Hypothalamus (tissue), 51 donors: Measurements from ENCODE around the gene AKNA.
"Not testable (repeated sequence)": the region's sequence is repeated elsewhere in the genome, so short reads cannot be mapped to it uniquely, and the experiment has no call there.

Experiments
- DNase-seq, 51 donors: peaks; one replicate each; lab custom pipeline; 2025; lab: John Stamatoyannopoulos, UW

Gene AKNA

DNA sequence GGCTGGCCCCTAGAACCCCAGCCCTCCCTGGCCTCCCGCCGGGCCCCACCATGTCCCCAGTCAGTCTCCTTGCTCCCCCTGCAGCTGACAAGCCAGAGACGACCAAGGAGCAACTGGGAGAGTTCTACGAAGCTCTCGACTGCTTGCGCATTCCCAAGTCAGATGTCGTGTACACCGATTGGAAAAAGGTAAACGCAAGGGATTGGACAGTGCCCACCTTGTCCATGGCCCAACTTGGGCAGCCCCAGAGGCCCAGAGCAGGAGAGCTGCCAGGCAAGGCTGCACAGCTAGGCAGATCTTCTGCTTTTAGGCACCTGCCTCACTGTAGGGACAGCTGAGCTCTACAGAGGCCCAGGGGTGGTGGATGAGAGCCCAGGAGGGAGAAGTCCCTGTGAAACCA lies 62.8 kb downstream of the AKNA start:
- not testable (repeated sequence) for DNase-seq

DNA sequence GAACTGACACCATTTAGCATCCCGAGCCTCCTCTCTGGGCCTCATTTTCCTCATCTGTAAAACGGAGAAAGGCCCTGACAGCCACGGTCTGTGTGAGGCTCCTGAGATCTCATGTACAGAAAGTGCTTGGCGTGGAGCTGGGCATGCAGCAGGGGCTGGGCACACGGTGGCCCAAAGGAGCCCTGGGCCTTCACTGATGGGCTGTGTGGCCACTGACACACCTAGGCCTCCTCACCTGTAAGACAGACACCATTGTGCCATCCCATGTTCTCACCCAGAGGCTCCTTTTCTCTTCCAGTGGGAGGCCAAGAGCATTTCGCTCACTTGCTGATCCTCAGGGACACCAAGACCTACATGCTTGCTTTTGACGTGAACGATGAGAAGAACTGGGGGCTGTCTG lies 63.3 kb downstream of the AKNA start:
- DNase-seq, result peak in 1 of 51 donors; percentile 16

DNA sequence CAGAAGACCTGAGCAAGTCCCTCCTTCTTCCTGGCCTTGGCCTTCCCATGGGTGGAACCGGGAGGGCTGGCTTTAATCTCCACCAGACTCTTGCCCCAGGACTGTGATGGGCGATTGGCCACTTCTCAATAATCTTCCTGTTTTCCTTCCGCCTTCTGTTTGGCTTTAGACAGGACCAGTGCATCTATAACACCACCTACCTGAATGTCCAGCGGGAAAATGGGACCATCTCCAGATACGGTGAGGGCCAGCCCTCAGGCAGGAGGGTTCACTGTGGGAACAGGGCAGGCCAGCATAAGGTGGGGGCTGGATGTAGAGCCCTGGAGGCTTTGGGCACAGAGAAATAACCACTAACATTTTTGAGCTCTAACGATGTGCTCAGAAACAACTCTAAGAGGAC lies 63.9 kb downstream of the AKNA start:
- not testable (repeated sequence) for DNase-seq

DNA sequence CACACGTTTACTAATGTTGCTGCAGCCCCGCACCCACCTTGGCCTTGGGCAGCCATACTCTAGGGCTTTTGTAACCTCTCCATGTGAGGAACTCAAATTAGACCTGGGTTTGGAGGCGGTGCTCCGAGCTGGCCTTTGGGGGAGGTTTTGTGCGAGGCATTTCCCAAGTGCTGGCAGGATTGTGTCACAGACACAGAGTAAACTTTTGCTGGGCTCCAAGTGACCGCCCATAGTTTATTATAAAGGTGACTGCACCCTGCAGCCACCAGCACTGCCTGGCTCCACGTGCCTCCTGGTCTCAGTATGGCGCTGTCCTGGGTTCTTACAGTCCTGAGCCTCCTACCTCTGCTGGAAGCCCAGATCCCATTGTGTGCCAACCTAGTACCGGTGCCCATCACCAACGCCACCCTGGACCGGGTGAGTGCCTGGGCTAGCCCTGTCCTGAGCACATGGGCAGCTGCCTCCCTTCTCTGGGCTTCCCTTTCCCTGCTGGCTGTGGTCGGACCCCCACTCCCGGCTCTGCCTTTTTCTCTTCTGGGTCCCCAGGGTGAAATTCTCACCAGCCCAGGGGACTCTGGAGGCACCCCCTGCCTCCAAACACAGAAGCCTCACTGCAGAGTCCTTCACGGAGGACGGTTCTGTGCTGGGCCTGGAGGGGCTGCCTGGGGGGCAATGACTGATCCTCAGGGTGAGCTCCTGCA lies 64.8 kb downstream of the AKNA start, which contains the start of gene ORM1:
TSS of gene ORM1 (plus strand) at position 268 of the 701 bp plus-strand sequence. CDS start at position 304, 36 bp downstream.
- not testable (repeated sequence) for DNase-seq

DNA sequence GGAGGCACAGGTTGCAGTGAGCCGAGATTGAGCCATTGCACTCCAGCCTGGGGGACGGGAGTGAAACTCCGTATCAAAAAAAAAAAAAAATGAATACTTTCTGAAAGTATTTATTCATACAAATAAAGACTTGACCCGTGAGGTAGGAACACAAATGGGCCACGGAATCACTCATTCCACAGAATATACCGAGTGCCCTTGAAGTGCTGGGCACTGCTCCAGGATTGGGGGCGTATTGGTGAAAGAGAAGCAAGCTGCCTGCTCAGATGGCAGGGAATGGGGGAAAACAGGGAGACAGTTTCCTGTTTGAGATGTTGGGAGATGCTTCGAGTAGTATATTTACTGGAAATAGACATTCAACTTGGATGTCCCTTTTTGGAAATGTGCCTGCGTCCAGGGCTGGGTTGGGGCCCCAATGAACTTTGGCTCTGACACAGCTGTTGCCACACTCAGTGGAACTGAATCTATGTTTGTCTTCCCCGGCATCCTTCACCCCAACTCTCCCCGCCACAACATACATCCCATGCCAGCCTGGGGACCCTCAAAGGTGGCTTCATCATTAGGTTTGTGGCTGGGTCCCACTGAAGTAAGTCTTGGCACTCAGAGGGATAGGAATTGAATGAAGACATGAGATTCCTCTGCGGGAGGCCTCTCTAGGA lies 65.5 kb downstream of the AKNA start:
- not testable (repeated sequence) for DNase-seq

DNA sequence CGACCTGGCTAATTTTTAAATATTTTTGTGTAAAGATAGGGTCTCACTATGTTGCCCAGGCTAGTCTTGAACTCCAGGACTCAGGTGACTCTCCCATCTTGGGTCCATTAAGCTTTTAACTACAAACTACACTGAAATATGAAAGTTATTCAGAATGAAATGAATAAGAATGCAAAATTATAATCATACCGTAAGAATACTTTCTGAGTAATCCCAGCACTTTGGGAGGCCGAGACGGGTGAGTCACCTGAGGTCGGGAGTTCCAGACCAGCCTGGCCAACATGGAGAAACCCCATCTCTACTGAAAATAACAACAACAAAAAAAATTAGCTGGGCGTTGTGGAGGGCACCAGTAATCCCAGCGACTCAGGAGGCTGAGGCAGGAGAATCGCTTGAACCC lies 66.0 kb downstream of the AKNA start:
- no peak for DNase-seq

DNA sequence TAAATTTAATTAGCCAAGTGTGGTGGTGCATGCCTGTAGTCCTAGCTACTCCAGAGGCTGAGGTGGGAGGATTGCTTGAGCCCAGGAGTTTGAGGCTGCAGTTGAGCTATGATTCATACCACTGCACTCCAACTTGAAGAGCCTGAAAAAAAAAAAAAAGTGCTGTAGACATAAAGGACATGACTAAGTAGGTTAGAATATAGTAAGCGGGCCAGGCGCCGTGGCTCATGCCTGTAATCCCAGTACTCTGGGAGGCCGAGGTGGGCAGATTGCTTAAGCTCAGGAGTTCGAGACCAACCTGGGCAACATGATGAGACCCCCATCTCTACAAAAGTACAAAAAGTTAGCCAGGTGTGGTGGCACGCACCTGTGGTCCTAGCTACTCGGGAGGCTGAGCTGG lies 67.1 kb downstream of the AKNA start:
- DNase-seq, result not testable (repeated sequence)

DNA sequence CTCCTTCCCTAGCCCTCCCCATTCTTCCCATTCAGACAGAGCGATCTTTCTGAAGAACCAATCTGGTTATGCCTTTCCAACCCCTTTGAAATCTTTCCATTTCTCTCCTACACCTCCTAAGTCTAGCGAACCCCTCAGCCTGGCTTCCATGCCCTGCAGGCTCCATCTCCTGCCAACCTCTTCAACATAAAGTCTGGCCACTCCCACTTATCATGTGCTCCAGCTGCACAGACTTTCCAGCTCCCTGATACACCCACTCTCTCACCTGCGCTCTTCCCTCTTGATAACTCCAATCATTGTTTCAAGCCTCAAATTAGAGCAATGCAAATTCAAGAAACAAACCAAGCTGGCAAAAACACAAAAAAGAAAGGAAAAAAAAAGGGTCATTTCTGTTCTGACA lies 68.6 kb downstream of the AKNA start:
- no peak for DNase-seq

DNA sequence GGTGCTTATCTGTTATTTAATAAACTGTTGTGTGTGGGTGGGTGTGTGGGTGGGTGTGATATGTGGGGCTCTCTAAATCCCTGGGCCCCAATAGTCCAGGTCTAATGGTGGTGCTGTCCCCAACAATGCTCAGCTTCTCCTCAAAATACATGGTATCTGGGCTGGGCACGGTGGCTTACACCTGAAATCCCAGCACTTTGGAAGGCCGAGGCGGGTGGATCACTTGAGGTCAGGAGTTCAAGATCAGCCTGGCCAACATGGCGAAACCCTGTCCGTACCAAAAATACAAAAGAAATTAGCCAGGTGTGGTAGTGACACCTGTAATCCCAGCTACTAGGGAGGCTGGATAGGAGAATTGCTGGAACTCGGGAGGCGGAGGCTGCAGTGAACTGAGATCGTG lies 69.4 kb downstream of the AKNA start:
- no peak for DNase-seq

DNA sequence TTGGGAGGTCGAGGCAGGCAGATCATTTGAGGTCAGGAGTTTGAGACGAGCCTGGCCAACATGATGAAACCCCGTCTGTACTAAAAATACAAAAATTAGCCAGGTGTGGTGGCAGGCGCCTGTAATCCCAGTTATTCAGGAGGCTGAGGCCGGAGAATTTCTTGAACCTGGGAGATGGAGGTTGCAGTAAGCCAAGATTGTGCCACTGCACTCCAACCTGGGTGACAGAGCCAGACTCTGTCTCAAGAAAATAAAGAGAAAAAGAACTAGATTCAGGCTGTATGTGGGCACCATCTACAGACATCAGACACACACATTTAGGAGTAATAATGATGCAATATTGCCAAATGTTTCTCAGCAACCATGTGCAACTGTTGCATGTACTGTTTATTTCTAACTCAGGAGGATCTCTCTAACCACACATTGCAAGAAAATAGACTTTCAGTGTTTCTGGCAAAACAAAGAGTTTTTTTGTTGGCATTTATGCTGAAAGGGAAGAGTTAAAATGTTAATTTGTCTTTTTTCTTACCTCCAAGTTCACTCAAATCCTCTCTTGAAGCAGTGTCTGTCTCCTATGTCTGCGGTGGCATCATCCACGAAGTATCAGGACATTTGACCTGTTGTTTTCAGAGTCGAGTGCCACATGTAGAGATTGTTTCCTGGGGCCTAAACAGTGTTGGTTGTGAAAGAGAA lies 70.0 kb downstream of the AKNA start:
- no peak for DNase-seq

DNA sequence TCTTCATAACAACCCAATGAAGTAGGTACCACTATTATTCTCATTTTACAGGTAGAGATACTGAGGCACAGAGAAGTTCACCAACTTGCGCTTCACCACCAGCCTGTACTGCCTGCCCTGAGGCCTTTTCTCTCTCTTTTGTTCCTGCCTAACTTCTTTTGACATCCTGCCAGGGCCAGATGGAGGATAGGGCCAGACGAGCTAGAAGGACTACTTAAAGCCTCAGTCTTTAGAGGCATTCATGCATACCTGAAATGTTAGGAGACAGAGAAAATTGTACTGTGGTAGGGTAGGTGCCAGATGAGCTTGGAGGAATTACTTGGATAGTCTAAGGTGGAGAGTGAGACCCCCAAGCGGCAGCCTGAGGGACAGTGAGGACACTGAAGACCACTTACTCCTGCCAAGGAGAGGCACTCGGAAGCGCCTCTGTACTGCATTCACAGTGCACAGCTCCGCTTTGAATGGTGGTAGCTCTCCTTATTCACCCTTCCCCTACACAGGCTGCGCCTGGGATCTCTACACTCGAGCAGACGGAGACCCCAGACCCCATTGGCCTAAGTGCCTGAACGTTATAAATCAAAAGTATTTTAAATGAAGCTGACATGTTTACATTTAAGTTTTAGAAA lies 71.1 kb downstream of the AKNA start:
- DNase-seq, result no peak

DNA sequence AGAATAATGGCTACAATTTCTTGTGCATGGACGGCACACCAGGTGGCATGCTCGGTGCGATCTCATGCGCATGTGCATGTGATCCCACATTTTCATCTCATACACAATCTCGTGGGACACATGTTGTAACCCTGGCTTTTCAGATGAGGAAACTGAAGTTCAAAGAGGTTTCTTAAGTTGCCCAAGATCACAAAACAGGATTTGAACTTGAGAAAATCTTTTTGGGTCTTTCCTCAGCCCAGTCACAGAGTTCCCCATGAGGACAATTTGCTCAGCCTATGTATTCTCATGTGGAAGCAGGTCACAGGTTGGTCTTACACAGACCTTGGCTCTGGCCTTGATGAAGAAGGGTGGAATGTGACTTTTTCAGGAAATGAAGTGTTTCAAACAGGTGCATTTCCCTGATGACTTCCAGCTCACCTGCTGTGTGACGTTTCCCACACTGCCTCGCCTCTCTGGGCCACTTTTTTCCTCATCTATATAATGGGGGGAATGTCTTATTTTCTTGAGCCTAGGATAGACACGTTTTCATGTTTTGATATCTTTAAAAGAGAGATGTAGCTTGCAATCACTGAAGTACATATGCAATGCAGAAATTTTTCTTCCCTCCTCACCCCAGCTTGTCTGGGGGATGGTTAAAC lies 71.9 kb downstream of the AKNA start:
- no peak for DNase-seq

DNA sequence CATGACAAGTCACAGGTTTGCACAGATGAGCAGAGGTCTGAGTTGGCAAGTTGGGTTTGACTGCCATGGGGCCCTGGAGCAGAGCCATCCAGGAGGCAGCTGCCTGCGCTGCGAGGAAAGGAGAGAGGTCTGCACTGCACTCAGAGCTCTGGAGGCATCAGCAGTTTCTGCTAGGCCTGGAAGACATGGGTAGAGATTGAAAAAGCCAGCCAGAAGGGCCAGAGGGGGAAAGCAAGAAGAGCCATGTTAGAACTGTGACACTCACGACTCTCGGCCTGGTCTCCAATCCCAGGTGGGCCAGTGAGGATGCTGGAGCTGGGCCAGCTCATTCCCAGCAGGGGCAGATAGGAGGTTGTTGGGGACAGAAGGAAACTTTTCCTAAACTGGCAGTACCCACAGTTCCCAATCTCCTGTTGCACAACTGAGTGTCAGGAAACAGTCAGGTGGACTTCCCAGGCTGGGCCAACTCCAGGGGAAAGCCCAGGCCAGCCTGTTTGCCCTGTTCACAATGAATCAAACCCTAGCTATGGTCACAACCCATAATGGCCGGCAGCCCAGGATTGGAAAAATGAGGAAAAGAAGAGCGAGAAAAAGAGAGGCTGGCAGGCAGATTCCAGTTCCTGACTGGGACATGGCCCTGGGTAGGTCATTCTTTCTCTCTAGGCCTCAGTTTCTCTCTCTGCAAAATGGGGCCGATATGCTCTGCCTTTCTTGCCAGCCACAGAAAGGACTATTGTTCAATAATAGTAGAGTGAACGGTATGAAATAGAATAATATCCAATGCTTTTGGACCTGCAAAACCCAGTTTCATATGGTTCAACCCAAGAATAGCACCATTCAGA lies 72.7 kb downstream of the AKNA start:
- DNase-seq, result peak in 5 of 51 donors; percentile 11 to 37 (median 24)

DNA sequence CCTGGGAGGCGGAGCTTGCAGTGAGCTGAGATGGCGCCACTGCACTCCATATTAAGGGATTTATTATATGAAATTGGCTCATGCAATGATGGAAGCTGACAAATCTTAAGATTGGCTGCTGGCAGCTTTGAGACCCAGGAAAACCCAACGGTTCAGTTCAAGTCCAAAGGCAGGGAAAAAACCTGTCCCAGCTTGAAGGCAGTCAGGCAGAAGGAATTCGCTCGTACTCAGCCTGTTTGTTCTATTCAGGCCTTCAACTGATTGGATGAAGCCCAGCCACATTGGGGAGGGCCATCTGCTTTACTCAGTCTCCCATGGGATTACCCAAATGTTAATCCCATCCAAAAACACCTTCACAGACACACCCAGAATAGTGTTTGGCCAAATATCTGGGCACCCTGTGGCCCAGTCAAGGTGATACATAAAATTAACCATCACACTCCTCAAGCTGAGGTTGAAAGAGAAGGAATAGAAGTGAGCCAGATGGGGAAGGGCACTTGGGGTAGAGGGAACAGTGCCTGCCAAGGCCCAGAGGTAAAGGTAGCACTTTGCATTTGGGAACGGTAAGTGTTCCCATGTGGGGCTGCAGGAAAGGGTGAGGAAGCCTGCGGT lies 73.4 kb downstream of the AKNA start:
- no peak for DNase-seq

DNA sequence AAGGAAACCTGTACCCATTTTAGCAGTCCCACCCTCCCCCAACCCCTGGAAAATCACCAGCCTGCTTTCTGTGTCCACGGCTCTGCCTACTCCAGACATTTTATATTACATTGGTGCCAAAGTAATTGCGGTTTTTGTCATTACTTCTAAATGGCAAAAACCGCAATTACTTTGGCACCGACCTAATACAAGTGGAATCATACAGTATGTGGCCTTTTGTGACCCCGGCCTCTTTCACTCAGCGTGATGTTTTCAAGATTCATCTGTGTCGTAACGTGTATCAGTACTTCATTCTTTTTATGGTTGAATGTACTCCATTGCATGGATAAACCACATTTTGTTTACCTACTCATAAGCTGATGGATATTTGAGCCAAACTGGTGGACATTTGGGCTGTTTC lies 74.6 kb downstream of the AKNA start:
- DNase-seq, result no peak

DNA sequence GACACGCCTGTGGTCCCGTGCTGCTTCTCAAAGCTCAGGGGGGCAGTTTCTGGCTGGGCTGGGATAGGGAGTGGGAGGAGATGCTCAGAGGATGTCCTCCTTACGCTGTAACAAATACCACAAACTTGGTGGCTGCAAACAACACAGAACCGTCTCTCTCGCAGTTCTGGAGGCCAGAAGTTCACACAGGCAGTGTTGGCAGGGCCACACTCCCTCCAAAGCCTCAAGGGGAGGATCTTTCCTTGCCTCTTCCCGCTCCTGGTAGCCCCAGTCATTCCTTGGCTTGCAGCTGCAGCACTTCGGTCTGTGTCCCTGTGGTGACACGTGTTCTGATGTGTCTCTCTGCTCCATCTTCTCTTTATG lies 75.3 kb downstream of the AKNA start:
- no peak for DNase-seq

DNA sequence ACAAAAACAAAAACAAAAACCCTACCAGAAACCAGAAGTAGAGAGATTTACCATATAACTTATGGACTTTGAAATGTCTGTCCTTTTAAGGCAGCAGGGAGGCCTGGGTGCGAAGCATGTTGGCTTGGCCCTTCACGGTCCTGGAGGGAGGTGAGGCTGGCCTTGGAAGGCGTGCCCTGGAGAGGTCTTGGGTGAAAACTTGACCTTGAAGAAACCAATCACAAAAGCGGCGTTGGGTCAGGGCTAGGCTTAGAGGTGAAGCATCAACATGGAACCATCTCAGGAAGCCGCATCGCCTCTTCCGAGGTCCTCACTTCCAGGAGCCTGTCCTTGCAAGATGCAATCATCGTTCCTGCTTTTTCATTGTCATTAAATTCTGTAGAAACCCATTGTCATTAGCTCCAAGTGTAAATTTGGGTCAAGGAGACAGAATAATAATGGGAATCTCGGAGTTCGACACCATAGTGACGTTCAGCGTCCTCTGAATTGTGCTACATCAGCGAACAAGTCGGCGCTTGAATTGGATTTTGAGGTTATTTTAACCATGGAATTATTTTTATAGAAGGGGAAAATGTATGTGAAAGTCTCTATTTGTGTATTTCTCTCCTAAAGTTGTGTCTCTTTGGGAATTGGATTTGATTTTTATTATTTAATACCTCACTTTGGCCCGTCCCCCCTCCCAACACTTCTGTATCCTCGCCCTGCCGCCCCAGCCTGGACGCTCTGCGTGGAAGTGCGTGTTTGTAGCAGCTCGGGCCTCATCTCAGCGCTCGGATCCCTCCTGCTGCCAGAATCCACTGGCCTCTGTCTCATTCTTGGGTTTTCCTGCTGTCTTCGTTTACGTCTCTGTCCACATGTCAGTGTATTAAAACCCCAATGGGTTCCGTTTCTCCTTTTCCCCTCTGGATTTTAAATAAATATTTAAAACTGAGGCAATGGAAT lies 75.9 kb downstream of the AKNA start:
- no peak for DNase-seq
